Activated naive CD4-positive, alpha-beta T cell treated with anti-CD3 and anti-CD28 coated beads, Interleukin-2, amount 50 U/mL, for 72 hours (primary cell): ENCODE data around the gene AGBL4. TPM values are rescaled to one million over a fixed set of nuclear protein-coding genes. Genes with fewer than 3 reads are reported as not detected.
A peak's percentile ranks its signal among the peaks of the same experiment; 100 is the strongest.

Source experiments
- ATAC-seq, 2 donors: fragments of 150-1000 bp; cut with Tn5 transposase; 2 replicates each; pipeline ENCODE4 v1.10.0; 2021; ENCODE audit warnings: mild to moderate bottlenecking in 2 of 2, moderate library complexity in 2 of 2
- DNase-seq, 2 donors: peaks; one replicate each; pipeline ENCODE4 v3.0.0; 2021 to 2022; ENCODE audit warnings: low spot score in 2 of 2
- H3K27ac Mint-ChIP-seq, 2 donors: one replicate each; pipeline ENCODE4 v1.8.0; 2022; ENCODE audit warnings: mild to moderate bottlenecking in 2 of 2, mixed read lengths in 2 of 2
- H3K36me3 Mint-ChIP-seq, 2 donors: one replicate each; pipeline ENCODE4 v1.8.0; 2022; ENCODE audit warnings: mixed read lengths in 2 of 2
- H3K9me3 Mint-ChIP-seq, 2 donors: one replicate each; pipeline ENCODE4 v1.8.0; 2022; ENCODE audit warnings: mixed read lengths in 2 of 2
- total RNA-seq, 2 donors: library from RNA; stranded (reverse); gene quantifications; one replicate each; pipeline ENCODE4 v1.2.3, GENCODE V29; 2022

AGBL4 gene
- total RNA-seq, 2 donors from 2014 or later: 0.19 TPM; not detected in 1

- Mint-ChIP-seq H3K27ac (no peak overlapping the region), H3K36me3 (no peaks in the 10 kb centered on the region), H3K9me3 (no peaks in the 10 kb centered on the region)
- ATAC-seq (no peak), DNase-seq (no peak)
Measured at GRCh38 chr1:48506870-48507269, 1516.9 kb downstream of the AGBL4 start.

DNA sequence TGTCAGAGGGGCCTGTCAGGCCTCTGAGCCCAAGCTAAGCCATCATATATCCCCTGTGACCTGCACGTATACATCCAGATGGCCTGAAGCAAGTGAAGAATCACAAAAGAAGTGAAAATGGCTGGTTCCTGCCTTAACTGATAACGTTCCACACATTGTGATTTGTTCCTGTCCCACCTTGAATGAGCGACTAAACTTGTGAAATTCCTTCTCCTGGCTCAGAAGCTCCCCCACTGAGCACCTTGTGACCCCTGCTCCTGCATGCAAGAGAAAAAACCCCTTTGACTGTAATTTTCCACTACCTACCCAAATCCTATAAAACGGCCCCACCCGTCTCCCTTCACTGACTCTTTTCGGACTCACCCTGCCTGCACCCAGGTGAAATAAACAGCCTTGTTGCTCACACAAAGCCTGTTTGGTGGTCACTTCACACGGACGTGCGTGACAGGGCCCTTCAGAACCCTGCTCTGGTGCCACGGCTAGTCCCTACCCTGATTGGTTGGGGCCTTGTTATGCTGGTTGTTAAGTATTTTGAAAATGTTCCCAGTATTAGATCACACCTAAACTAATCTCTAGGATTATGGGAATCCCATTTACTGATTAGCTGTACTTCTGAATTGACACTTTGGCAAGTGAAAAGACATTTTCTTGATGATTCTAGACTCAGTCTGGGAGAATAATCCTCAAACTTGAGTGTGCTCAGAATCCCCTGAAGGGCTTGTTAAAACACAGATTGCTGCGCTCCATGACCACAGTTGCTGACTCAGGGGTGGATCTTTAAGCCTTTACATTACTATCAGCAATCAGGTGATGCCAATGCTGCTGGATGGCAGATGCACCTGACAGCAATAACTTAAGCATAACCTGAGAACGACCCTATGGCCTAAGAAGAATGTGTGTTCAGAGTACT is 1523.0 kb downstream of the AGBL4 start:
- no peaks in the 10 kb centered on the region for H3K36me3 Mint-ChIP-seq
- no peak overlapping the region for H3K27ac Mint-ChIP-seq
- ATAC-seq (no peak), DNase-seq (no peak)
- H3K9me3 Mint-ChIP-seq: no peaks in the 10 kb centered on the region

- no peak for ATAC-seq
- Mint-ChIP-seq H3K9me3 (no peaks in the 10 kb centered on the region), H3K36me3 (no peaks in the 10 kb centered on the region), H3K27ac (no peak overlapping the region)
- DNase-seq: no peak
Measured at GRCh38 chr1:48499211-48499735, 1524.5 kb downstream of the AGBL4 start.

DNA sequence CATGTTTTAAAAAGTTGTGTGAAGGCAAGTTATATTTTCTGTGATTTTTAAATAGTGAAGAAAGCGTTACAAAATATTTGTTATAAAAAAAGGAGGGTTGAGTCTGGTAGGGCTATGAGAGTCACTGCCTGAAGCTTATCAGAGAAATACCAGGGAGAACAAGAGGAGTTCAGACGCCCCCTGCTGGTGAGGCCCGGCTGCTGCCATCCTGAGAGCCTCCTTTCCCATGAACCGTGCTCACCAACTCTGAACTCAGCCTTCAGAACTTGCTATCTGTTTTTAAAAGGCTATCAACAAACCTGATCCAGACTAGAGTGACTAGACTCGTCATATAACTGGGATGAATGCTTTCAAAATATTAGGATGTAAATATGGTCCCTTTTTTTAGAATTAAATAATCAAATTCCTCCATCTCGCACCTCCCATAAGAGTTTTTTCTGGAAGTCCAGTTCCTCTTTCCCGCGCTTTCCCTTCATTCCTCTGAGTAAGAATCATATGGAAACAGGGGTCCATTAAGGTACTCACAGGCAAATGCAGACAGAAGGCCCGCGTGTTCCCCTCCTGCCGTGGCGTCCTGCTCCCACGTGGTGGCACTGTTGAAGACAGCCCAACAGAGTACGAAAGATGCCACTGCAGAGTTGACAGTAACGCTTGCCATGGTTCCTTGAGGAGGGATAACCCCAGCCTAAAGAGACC is 1525.5 kb downstream of the AGBL4 start:
- H3K27ac Mint-ChIP-seq: no peak overlapping the region
- H3K36me3 Mint-ChIP-seq: no peaks in the 10 kb centered on the region
- ATAC-seq (peak; percentile 89 to 91), DNase-seq (peak in 1 of 2 donors; percentile 77)
- H3K9me3 Mint-ChIP-seq: no peaks in the 10 kb centered on the region

- H3K27ac Mint-ChIP-seq: no peak overlapping the region
- ATAC-seq (no peak), DNase-seq (no peak)
- H3K36me3 Mint-ChIP-seq: no peaks in the 10 kb centered on the region
- no peaks in the 10 kb centered on the region for H3K9me3 Mint-ChIP-seq
Measured at GRCh38 chr1:48495911-48496310, 1527.8 kb downstream of the AGBL4 start.

- ATAC-seq (no peak), DNase-seq (no peak)
- Mint-ChIP-seq H3K27ac (no peak overlapping the region), H3K36me3 (no peaks in the 10 kb centered on the region), H3K9me3 (no peaks in the 10 kb centered on the region)
Measured at GRCh38 chr1:48495166-48495565, 1528.6 kb downstream of the AGBL4 start.

DNA sequence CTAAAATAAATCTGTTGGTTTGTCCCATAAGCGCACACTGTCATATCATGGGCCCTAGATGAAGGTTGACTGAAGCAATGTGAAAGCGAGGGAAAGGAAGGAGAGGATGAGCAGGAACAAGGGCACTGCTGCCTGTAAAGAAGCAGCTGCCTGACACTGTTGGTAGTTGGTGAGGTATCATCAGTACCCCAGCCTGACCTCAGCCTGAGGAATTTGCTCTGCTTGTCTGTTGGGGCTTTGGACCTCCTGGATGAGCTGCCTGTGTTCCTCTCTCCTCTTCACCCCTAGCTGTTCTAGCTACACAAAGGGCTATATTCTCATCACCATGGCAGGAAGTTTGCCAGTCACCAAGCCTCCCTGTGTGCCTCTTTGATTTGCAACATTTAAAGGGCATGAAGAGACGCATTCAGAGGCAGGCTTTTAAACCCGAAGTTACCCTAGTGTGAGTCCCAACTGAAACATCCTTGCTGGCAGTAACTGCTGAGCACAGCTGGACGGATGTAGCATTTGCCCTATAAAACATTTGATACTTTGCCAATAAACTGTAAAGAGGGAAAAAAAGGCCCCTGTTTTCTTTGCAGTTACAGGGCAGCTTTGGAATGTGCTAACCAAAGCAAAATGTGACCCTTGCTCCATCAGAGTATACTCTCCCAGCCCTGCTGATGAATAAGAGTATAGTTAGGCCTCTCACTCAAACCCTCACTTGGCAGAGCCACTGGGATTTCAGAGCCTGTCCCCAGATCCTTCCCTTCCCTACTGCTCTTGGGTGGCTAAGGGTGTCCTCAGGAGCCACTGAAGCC is 1529.6 kb downstream of the AGBL4 start:
- no peak overlapping the region for H3K27ac Mint-ChIP-seq
- no peaks in the 10 kb centered on the region for H3K9me3 Mint-ChIP-seq
- H3K36me3 Mint-ChIP-seq: no peaks in the 10 kb centered on the region
- DNase-seq (no peak), ATAC-seq (no peak)

GRCh38 chr1:48493041-48493440 is 1530.7 kb downstream of the AGBL4 start:
- no peak overlapping the region for H3K27ac Mint-ChIP-seq
- no peaks in the 10 kb centered on the region for H3K36me3 Mint-ChIP-seq
- ATAC-seq (no peak), DNase-seq (no peak)
- no peaks in the 10 kb centered on the region for H3K9me3 Mint-ChIP-seq

- Mint-ChIP-seq H3K9me3 (no peaks in the 10 kb centered on the region), H3K36me3 (no peaks in the 10 kb centered on the region), H3K27ac (no peak overlapping the region)
- ATAC-seq (no peak), DNase-seq (no peak)
Measured at GRCh38 chr1:48492392-48492791, 1531.4 kb downstream of the AGBL4 start.

DNA sequence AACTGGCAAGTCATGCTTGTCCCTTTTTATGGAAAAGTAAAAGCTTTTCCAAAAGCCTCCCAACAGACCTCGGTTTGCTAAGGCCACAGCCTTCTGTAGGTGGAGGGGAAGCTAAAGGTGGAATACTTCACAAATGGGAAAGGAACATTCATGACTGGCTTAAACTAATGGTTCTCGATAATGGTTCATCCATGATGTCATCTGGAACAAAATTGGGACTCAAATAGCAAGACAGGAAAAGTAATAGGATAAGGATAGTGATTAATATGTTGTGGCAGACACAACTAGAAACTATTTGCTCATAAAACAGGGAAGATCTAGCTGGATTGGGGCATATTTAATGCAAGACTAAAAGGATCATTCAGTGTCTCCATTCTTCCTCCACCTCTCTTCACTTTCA is 1535.0 kb downstream of the AGBL4 start:
- Mint-ChIP-seq H3K9me3 (no peaks in the 10 kb centered on the region), H3K36me3 (no peaks in the 10 kb centered on the region)
- ATAC-seq: no peak

More for the DNA sequence above, 1535.0 kb downstream of the AGBL4 start:
- DNase-seq: no peak
- no peak overlapping the region for H3K27ac Mint-ChIP-seq

Other genes starting within 250 kb of the AGBL4 start
- gene ELAVL4, start 85.0 kb upstream of the AGBL4 start, total RNA-seq: not detected